HepG2 (cell line): ENCODE measurements around the gene PARP3. TPM values are rescaled to one million over a fixed set of nuclear protein-coding genes. Genes with fewer than 3 reads are reported as not detected.

Source experiments
- AGO2 ChIP-seq: fragments of 200-400 bp; formaldehyde crosslinking; optimal IDR thresholded peaks from 2 replicates; pipeline ENCODE3; 2017; ENCODE audit warnings: mild to moderate bottlenecking, low read depth, low read length, moderate library complexity
- ARID2 ChIP-seq: sonication (generic); formaldehyde crosslinking; IDR thresholded peaks from 2 replicates; pipeline ENCODE4 v1.8.1; 2022; ENCODE audit warnings: mild to moderate bottlenecking, missing genetic modification reagents, borderline replicate concordance
- BORCS8-MEF2B ChIP-seq: sonication (generic); formaldehyde crosslinking; IDR thresholded peaks from 2 replicates; pipeline ENCODE4 v1.8.0; 2022; ENCODE audit warnings: mild to moderate bottlenecking, missing genetic modification reagents
- CBX1 ChIP-seq: IDR thresholded peaks from one replicate; pipeline ENCODE4 v1.6.1; 2016; ENCODE audit warnings: antibody characterized with exemption, low read depth
- CENPX ChIP-seq: sonication (generic); formaldehyde crosslinking; IDR thresholded peaks from 2 replicates; pipeline ENCODE4 v1.9.0; 2021; ENCODE audit warnings: mild to moderate bottlenecking, missing genetic modification reagents, moderate library complexity
- GFI1 ChIP-seq: sonication (generic); formaldehyde crosslinking; IDR thresholded peaks from 2 replicates; pipeline ENCODE4 v1.5.0; 2020; ENCODE audit warnings: missing genetic modification reagents, mild to moderate bottlenecking, borderline replicate concordance
- KDM2A ChIP-seq: sonication (generic); formaldehyde crosslinking; IDR thresholded peaks from 2 replicates; pipeline ENCODE4 v1.4.0; 2020; ENCODE audit warnings: low read depth, missing genetic modification reagents, borderline replicate concordance
- KLF11 ChIP-seq: IDR thresholded peaks from 2 replicates; pipeline ENCODE4 v1.6.1; 2016; ENCODE audit warnings: missing compliant biosample characterization
- ONECUT2 ChIP-seq: sonication (generic); formaldehyde crosslinking; IDR thresholded peaks from 2 replicates; pipeline ENCODE4 v1.4.0; 2020; ENCODE audit warnings: missing genetic modification reagents
- PAWR ChIP-seq: sonication (generic); formaldehyde crosslinking; IDR thresholded peaks from 2 replicates; pipeline ENCODE4 v1.4.0; 2020; ENCODE audit warnings: missing genetic modification reagents, mild to moderate bottlenecking, borderline replicate concordance
- PHB2 ChIP-seq: fragments of 450-650 bp; IDR thresholded peaks from 2 replicates; pipeline ENCODE4 v1.6.1; 2018; ENCODE audit not compliant: partially characterized antibody
- PRMT3 ChIP-seq: sonication (generic); formaldehyde crosslinking; IDR thresholded peaks from 2 replicates; pipeline ENCODE4 v1.8.1; 2022; ENCODE audit warnings: low read depth, mild to moderate bottlenecking, moderate library complexity, missing genetic modification reagents, borderline replicate concordance
- SIX1 ChIP-seq: sonication (generic); formaldehyde crosslinking; IDR thresholded peaks from 2 replicates; pipeline ENCODE4 v1.4.0; 2020; ENCODE audit warnings: missing genetic modification reagents, borderline replicate concordance
- TBX2 ChIP-seq: sonication (generic); formaldehyde crosslinking; IDR thresholded peaks from 2 replicates; pipeline ENCODE4 v1.5.0; 2020; ENCODE audit warnings: missing genetic modification reagents, mild to moderate bottlenecking, borderline replicate concordance
- TP53 ChIP-seq: sonication (generic); formaldehyde crosslinking; conservative IDR thresholded peaks from 2 replicates; pipeline ENCODE4 v1.4.0; 2020; ENCODE audit warnings: missing genetic modification reagents
- ZBTB20 ChIP-seq: sonication (generic); formaldehyde crosslinking; IDR thresholded peaks from 2 replicates; pipeline ENCODE4 v1.8.1; 2023; ENCODE audit warnings: missing genetic modification reagents, low read depth, mild to moderate bottlenecking, borderline replicate concordance
- ZFP36L2 ChIP-seq: sonication (generic); formaldehyde crosslinking; IDR thresholded peaks from 2 replicates; pipeline ENCODE4 v1.4.0; 2020; ENCODE audit warnings: missing genetic modification reagents
- ZNF136 ChIP-seq: sonication (generic); formaldehyde crosslinking; IDR thresholded peaks from 2 replicates; pipeline ENCODE4 v1.8.1; 2022; ENCODE audit warnings: low read depth, mild to moderate bottlenecking, moderate library complexity, missing genetic modification reagents
- ZNF317 ChIP-seq: sonication (generic); formaldehyde crosslinking; IDR thresholded peaks from 2 replicates; pipeline ENCODE4 v1.5.0; 2020; ENCODE audit warnings: mild to moderate bottlenecking, missing genetic modification reagents
- ZNF468 ChIP-seq: sonication (generic); formaldehyde crosslinking; IDR thresholded peaks from 2 replicates; pipeline ENCODE4 v1.8.0; 2022; ENCODE audit warnings: mild to moderate bottlenecking, moderate library complexity, missing genetic modification reagents
- ZNF589 ChIP-seq: sonication (generic); formaldehyde crosslinking; conservative IDR thresholded peaks from 2 replicates; pipeline ENCODE4 v1.8.0; 2022; ENCODE audit warnings: mild to moderate bottlenecking, moderate library complexity, missing genetic modification reagents
- ZNF629 ChIP-seq: sonication (generic); formaldehyde crosslinking; conservative IDR thresholded peaks from 2 replicates; pipeline ENCODE4 v1.5.0; 2020; ENCODE audit warnings: missing genetic modification reagents
- ZNF660 ChIP-seq: sonication (generic); formaldehyde crosslinking; IDR thresholded peaks from 2 replicates; pipeline ENCODE4 v1.5.1; 2020; ENCODE audit warnings: mild to moderate bottlenecking, low read depth, missing genetic modification reagents, borderline replicate concordance
- polyA plus RNA-seq, 8 experiments: library from polyadenylated mRNA; depleted of rRNA in 3 of 8; stranded (reverse) in 7 of 8; unstranded in 1 of 8; fragments of >200 nt; fragmentation: Illumina TruSeq in 4 of 8; extraction: Trizol in 4 of 8; gene quantifications; 2 replicates each; pipeline versions ENCODE4 v1.2.1 to v1.2.3, GENCODE V29; 2011 to 2016; ENCODE audit warnings: low read depth in 4 of 8, missing spikeins in 1 of 8, mixed read lengths in 1 of 8; ENCODE audit not compliant: insufficient read depth in 1 of 8
- total RNA-seq, 5 experiments: library from RNA; depleted of rRNA; stranded (reverse); fragments of >200 nt; fragmentation: Illumina TruSeq; extraction: Trizol; gene quantifications; 2 replicates each; pipeline ENCODE4 v1.2.3, GENCODE V29; 2016; ENCODE audit warnings: low read depth in 1 of 5
- TF ChIP-seq, protein P1 (sequence below): sonication (generic); formaldehyde crosslinking; IDR thresholded peaks from 2 replicates; pipeline ENCODE4 v1.5.1; 2020; ENCODE audit warnings: mild to moderate bottlenecking, missing genetic modification reagents, borderline replicate concordance
- TF ChIP-seq, protein P2 (sequence below): sonication (generic); formaldehyde crosslinking; IDR thresholded peaks from 2 replicates; pipeline ENCODE4 v1.8.1; 2022; ENCODE audit warnings: mild to moderate bottlenecking, missing genetic modification reagents

The PARP3 gene
- total and polyA plus RNA-seq, 2 of the 13 experiments (the other 11 are each of a cell fraction or from before 2014, with no cell fraction given): 11.2 to 21.5 TPM

DNA sequence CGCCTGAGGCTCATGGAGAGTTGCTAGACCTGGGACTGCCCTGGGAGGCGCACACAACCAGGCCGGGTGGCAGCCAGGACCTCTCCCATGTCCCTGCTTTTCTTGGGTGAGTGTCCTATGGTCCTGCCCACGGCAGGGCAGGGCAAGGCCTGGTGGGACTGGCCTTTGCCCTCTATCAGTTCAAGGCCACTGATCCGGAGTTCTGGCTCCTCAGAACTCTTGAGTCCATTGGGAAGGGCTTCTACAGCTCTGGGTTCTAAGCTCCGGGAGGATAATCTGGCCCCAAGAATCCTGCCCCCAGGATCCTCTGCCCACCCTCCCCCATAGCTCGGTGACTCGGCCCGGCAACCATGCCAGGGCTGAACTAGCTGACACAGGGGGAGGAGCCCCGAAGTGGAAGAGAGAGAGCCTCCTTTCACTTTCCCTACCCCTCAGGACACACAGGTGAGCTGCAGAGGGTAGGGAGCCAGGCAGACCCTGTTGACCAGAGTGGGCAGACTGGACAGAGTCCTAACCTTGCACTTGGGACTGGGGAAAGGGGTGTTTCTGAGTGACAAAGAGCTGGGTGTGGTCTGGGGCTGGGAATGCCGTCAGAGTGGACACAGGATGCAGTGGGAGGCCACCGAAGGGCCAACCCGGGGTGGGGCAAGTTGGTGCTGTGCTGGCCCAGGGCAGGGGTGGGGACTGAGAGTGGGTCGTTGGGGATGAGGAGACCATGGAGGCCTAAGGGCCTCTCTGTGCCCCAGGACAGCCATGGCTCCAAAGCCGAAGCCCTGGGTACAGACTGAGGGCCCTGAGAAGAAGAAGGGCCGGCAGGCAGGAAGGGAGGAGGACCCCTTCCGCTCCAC is 664 bp downstream of the PARP3 start (continued):
- TF ChIP-seq, protein P1, sequence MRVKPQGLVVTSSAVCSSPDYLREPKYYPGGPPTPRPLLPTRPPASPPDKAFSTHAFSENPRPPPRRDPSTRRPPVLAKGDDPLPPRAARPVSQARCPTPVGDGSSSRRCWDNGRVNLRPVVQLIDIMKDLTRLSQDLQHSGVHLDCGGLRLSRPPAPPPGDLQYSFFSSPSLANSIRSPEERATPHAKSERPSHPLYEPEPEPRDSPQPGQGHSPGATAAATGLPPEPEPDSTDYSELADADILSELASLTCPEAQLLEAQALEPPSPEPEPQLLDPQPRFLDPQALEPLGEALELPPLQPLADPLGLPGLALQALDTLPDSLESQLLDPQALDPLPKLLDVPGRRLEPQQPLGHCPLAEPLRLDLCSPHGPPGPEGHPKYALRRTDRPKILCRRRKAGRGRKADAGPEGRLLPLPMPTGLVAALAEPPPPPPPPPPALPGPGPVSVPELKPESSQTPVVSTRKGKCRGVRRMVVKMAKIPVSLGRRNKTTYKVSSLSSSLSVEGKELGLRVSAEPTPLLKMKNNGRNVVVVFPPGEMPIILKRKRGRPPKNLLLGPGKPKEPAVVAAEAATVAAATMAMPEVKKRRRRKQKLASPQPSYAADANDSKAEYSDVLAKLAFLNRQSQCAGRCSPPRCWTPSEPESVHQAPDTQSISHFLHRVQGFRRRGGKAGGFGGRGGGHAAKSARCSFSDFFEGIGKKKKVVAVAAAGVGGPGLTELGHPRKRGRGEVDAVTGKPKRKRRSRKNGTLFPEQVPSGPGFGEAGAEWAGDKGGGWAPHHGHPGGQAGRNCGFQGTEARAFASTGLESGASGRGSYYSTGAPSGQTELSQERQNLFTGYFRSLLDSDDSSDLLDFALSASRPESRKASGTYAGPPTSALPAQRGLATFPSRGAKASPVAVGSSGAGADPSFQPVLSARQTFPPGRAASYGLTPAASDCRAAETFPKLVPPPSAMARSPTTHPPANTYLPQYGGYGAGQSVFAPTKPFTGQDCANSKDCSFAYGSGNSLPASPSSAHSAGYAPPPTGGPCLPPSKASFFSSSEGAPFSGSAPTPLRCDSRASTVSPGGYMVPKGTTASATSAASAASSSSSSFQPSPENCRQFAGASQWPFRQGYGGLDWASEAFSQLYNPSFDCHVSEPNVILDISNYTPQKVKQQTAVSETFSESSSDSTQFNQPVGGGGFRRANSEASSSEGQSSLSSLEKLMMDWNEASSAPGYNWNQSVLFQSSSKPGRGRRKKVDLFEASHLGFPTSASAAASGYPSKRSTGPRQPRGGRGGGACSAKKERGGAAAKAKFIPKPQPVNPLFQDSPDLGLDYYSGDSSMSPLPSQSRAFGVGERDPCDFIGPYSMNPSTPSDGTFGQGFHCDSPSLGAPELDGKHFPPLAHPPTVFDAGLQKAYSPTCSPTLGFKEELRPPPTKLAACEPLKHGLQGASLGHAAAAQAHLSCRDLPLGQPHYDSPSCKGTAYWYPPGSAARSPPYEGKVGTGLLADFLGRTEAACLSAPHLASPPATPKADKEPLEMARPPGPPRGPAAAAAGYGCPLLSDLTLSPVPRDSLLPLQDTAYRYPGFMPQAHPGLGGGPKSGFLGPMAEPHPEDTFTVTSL (CRISPR knock-in tag): no peak
- TF ChIP-seq KLF11 (CRISPR knock-in tag): no peak
- no peak for TF ChIP-seq ZNF468 (CRISPR knock-in tag)
- TF ChIP-seq ZNF136 (CRISPR knock-in tag): no peak
- no peak for TF ChIP-seq ZFP36L2 (CRISPR knock-in tag)
- no peak for TF ChIP-seq ZNF660 (CRISPR knock-in tag)
- TF ChIP-seq TP53: no peak
- no peak for TF ChIP-seq SIX1
- TF ChIP-seq BORCS8-MEF2B (CRISPR knock-in tag): no peak; the same call in 1 of the 2 replicates
- no peak for TF ChIP-seq CBX1
- no peak for TF ChIP-seq ZBTB20
- TF ChIP-seq, protein P2, sequence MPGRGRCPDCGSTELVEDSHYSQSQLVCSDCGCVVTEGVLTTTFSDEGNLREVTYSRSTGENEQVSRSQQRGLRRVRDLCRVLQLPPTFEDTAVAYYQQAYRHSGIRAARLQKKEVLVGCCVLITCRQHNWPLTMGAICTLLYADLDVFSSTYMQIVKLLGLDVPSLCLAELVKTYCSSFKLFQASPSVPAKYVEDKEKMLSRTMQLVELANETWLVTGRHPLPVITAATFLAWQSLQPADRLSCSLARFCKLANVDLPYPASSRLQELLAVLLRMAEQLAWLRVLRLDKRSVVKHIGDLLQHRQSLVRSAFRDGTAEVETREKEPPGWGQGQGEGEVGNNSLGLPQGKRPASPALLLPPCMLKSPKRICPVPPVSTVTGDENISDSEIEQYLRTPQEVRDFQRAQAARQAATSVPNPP (CRISPR knock-in tag): no peak
- no peak for TF ChIP-seq PRMT3 (CRISPR knock-in tag)
- no peak for TF ChIP-seq KDM2A
- TF ChIP-seq PHB2: no peak
- no peak for TF ChIP-seq PAWR (CRISPR knock-in tag)
- no peak for TF ChIP-seq ONECUT2
- TF ChIP-seq CENPX (CRISPR knock-in tag): no peak
- peak; percentile 81 for TF ChIP-seq AGO2
- peak; percentile 60; the same call in 1 of the 2 replicates for TF ChIP-seq ARID2 (CRISPR knock-in tag)
- no peak for TF ChIP-seq GFI1 (CRISPR knock-in tag)
- TF ChIP-seq ZNF589: no peak
- TF ChIP-seq ZNF317 (CRISPR knock-in tag): no peak
- no peak for TF ChIP-seq TBX2 (CRISPR knock-in tag)
- TF ChIP-seq ZNF629 (CRISPR knock-in tag): no peak
